ENCODE measurements around the gene KRT34.
"Not testable (repeated sequence)": the region's sequence is repeated elsewhere in the genome, so short reads cannot be mapped to it uniquely, and the experiment has no call there.

The KRT34 gene

DNA sequence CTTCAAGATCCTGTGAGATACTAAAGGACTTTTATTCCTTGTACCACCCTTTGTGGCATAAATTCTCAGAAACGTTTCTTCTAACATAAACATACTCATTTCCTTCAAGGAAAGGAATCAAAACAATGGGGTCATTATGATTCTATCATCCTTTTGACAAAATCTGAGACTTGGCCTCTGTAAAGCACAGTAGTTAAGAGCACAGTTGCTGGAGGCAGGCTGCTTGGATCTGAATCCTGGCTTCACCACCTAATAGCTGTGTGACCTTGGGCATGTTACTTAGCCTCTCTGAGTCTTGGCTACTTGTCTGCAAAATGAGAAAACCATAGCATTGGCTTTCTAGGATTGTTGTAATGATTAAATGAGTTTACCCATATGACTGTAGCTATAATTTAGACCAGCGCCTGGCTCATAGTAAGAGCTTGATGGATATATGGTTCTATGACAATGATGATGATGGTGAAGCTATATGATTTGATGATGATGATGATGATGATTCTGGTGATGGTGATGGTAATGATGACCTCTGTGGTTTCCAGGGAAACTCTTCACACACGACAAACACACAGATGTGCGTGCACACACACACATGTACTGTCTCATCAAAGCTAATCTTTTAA, 21.4 kb upstream of the KRT34 start:
- DNase-seq, result no peak

DNA sequence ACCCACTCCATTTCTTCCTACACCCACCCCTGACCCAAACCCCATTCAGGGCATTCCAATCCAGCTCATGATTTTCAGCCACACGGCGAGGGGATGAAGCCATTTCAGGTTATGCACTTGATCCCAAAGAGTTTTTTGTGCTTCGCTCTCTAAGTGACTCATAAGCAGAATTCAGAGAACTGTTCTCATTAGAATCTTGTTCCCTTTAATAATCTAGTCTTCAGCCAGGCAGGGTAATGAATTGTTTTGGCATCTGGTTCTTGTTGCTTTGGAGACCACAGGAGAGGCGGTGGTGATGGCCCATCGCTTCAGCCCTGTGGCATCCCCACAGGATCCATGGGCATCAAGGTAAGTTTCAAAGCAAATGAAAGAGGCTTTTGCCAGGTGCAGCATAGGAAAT, 20.1 kb upstream of the KRT34 start:
- no peak for DNase-seq

DNA sequence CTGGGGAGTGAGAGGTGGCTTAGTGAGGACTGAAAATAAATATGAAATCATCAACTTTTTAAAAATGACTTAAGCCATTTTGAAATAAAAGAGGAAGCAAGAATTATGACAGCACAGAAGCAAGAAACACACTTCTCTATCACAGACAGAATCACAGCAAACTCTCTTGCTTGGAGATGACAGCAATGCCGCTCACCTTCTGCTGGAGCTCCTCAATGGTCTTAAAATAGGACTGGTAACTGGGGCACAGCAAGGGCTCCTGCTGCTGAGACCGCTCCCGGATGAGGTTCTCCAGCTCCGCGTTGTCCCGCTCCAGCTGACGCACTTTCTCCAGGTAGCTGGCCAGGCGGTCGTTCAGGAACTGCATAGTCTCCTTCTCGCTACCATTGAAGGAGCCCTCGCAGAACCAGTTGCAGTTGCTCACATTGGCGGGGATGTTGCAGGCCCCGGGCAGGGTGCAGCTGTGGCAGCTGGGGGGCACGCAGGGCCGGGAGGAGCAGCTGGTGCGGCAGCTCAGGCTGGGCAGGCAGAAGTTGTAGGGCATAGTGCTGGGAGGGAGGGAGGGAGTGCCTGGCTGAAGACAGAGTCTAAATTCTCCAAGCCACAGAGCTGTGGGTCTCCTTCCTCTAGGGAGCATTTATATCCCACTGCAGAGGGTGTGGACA, 15.0 kb upstream of the KRT34 start, which contains the start of gene KRT31:
Gene KRT31, minus strand, starts transcription at position 613 of the 665 bp plus-strand sequence. Its CDS starts 69 bp downstream, at position 544.
- DNase-seq, result no peak

DNA sequence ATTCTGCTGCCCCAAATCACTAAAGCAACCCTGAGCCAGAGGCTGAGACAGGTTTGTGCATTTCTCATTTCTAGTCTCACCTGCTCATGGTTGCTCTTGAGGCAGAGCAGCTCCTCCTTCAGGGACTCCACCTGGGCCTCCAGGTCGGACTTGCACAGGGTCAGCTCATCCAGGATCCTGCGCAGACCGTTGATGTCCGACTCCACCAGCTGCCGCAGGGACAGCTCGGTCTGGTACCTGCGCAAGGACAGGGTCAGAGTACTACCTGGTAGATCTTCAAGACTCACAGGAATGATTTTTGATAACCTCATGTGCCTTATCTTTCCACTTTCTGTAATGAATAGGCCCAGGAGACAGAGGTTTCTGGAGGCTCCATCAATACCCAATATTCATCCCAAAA, 14.2 kb upstream of the KRT34 start:
- DNase-seq, result no peak

DNA sequence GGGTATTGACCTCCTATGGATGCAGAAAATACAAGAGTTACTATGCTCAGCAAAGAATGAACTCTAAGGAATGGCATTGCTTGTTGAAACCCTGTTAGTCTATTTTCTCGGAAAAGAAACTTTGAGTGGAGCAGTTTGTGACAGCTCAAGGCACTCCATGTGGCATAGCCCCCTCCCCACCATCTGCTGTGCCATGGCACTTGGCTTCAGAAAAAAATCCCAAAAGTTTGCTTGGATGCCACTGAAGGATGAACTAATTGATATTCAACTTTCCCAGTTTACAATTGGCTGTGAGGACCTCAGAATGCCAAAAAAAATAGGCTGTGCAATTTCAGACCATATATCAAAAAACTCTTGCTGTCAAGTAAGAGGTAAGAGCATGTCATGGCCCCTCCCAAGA, 13.5 kb upstream of the KRT34 start:
- no peak for DNase-seq

DNA sequence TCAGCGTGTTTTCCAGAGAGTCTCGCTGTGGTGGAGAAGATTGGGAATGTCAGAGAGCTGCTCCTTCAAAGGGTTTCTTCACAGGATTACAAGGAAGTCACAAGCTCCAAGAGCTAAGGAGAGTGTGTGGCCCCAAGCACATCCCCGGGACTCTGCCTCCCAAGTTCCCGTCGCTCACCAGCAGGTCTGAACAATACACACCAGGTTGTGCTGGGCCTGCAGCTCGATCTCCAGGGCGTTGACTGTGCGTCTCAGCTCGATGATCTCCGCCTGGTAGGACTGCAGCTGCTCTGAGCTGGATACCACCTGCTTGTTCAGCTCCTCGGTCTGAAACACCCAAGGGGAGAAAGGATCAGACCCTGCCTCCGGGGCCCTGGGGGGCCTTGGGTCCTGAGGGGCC, 12.9 kb upstream of the KRT34 start:
- not testable (repeated sequence) for DNase-seq

DNA sequence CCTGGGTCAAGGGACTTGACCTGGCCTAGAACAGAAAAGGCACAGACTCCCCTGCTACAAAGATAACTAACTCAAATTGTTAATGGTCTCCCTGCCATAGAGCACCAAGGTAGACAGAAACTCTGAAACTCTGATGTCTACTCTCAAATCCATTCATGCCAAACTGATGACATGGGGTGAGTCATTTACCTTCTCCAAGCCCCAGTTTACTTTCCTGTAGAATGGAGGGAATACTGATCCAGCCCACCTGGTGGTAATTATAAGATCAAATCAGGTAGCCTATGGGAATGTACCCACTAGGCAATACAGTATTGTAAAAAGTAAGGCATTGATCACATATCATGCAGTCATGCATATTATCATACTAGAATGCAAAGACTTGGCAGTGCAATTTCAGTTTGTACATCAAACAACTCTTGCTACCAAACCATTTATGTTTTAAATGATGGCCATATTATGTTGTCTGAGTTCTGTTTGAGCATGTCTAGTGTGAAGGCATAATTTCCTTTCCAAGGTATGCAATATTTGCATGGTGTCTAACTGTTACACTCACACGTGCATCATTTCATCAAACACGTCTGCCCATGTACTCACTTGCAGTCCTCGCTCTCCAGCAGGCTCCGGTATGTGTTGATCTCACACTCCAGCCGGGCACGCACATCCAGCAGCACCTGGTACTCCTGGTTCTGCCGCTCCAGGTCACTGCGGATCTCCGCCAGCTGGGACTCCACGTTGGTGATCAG, 12.3 kb upstream of the KRT34 start:
- no peak for DNase-seq

DNA sequence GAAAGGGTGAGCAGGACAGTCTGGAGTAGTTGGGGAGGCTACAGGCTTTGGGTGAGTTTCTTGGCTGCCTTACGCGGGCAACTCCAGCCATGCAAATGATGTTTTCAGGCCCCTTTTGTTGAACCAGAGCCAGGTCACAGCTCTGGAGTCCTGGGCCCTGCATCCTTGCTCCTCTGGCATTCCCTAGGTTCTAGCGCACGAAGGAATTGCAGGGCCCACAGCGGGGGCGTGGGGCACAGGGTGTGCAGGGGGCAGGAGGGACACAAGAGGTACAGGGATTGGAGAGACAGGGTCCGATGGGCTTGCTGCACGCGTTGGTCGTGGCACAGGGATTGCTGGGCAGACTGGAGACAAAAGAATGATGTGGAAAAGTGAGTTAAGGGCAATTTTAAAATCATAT, 11.7 kb upstream of the KRT34 start:
- DNase-seq, result no peak

DNA sequence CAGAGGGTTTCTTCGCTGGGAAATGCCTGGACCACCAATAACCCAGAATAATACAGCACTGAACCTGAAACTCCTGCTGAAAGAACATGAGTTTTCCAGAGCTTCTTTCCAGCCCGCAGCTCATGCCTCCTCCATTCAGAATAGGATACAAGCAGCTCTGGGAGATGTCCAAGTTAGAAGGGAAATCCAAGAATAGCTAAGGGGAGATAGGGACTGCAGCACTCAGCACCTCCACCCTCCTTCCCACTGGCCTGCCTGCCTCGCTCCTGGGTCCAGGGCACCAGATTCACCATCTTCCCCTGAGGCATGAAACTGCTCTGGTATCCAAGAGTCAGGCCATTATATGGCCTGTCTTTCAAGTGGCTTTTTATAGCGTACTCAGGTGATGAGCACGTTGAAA, 11.2 kb upstream of the KRT34 start:
- DNase-seq, result no peak

DNA sequence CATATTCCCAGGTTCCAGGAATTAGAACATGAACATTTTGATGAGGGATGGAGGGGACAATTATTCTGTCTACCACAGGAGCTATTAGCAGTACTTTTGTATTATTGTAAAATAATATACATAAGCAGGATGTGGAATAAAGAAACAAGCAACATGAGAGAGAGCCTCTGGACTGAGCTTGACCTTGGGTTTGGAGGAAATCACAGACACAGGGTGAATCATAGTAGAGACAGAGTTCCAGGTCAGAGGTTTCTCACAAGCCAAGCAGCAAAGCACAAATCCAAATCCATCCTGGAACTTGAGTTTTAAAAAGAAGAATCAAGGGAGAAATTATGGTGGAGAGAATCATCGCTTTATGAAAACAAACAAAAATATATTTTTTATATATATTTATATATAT, 10.2 kb upstream of the KRT34 start:
- DNase-seq, result no peak

DNA sequence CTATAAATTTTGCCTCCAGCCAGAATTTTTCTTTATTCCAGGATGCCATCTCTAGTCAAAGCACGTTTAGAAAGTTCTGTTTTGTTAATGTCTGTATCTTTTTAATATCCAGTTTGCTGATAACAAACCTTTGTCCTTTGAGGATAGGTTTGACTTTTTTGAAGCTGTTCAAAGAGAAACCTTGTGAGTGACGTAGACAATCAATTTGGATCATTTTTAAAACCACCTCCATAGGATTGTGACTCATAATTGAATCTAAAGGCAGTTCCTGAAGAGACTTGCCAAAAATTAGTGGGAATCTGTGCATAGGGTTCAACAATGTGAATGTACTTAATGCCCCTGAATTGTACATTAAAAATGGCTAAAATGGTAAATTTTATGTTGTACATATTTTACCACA, 9.4 kb upstream of the KRT34 start:
- no peak for DNase-seq

DNA sequence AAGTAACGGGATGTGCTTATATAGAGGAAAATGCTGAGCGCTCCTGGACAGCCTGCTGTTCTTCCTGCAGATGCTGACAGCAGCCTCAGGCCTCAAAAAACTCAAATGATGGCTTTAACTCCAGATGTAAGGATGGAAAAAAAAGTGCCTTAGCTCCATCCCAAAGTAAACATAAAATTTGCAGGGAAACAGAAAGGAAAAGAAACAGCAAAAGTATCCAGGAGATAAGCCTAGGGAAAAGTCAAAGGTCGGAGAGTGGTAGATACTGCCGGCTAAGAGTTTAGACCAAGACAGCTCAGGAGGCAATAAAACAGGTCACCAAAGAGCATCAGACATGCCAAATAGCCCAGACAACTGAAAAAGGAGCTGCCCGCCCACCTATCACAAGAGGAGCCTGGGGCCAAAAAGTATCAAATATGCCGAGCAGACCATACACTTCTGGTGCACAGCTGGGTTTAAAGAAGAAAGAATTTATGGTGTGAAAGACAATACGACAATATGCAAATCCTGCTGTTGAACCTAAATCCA, 8.4 kb upstream of the KRT34 start:
- DNase-seq, result no peak

DNA sequence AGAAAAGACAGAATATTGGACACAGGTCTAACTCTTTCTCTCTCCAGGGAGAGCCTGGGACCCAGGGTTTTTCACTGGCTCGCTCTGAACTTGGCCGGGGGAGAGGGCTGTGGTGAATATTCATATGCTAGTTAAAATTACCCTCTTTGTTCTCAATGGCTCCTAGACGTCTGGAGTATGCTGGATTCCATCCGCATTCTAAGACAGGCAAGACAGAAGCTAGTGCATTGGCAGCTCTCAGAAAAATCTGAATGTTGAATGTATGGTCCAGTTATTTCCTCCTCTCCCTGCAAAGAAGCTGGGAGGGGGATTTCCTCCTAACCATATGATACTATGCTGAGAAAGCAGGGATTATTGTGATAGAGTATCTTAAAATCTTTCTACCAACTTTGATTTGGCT, 5.6 kb upstream of the KRT34 start:
- no peak for DNase-seq

DNA sequence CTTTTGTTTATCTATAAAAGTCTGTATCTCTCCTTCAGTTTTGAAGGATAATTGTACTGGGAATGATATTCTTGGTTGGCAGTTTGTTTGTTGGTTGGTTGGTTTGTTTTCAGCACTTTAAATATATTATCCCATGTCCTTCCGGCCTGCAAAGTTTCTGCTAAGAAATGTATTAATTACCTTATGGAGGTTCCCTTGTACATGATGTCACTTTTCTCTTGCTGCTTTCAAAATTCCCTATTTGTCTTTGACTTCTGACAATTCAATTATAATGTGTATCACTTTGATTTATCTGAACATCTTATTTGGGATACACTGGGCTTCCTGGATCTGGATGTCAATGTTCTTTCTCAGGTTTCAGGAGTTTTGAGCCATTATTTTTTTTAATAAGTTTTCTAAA, 4.1 kb upstream of the KRT34 start:
- DNase-seq, result no peak

DNA sequence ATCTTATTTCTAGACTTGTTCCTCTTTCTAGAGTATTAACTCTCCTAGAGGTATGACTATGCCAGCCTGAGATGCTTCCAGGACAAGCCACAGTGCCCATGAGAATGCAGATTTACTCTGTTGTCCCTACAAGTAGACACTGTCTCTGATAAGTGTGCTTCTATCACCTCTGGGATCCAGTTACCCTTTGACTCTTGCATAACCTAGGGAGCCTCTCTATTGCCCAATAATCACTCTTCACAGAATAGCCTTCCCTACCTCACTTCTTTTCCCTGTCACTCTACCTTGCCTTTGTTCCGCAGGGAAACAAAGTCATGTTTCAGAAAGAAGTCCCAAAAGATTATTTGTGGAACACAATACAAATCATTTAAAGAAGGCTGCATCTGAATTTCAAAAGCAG, 1.6 kb upstream of the KRT34 start:
- DNase-seq, result no peak

DNA sequence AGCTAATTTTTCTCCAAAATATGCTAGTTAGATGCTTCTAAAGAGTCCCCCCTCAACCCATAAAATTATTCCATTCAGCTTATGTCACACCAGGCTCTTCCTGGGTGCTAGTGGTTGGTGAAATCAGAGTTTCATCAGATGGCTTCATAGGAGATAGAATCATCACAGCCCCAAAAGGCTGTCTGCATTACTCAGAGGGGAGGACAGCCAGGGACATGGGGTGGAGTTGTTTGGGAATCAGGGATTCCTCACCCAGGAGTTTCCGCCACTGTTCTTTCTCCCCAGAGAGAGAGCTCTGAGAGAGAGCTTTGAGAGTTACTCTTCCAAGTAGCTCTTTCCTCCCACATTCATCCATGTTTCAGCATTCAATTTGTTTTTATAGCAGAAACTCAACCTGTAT, 288 bp upstream of the KRT34 start:
- DNase-seq, result no peak

DNA sequence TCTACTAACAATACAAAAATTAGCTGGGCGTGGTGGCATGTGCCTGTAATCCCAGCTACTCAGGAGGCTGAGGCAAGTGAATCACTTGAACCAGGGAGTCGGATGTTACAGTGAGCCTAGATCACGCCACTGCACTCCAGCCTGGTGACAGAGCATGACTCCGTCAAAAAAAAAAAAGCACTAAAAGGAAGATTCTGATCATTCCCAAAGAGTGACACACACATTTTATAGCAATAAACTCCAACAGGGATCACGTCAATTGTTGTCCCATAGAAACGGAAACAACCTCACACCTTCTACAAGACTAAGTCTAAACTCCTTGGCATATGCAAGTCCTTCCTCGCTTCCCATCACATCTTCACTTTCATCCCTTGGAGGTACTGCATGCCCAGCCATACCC, 2.0 kb downstream of the KRT34 start:
- not testable (repeated sequence) for DNase-seq

DNA sequence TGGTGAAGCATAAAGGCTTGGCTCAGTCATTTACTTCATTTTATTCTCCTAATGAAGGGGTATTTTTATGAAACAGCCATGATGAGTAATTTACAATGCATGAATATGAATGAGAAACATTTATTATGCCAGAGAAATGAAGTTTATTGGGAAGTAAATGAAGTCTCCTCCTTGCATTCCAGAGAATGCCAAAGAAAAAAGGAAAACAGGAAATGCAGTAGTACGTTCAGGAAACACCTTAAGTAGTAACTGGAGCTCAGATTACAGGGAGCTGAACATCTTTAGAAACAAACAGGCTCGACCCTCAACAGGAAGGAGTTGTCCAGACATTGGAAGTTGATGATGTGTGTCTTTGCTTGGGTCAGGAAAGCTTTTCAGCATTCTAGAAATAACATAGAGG, 4.6 kb downstream of the KRT34 start:
- DNase-seq, result no peak

DNA sequence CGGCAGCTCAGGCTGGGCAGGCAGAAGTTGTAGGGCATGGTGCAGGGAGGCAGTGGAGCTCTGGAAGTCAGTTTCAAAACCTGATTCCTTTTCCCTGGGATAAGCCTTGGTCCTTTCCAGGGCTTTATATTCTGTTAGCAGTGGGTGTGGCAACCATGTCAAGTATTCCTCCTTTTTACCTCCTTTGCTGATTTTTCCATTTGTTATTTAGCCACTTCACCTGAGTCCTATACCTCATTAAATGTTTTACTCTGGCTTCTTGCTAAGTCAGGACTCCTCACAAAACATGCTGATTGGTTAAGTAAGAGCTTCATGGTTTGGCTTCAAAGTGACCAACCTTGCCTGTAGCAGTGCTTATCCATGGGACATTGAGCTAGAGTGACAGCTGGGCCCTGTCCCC, 12.4 kb downstream of the KRT34 start, which contains the start of gene KRT33B:
Gene KRT33B, minus strand, starts transcription at position 101 of the 400 bp plus-strand sequence. Its CDS starts 63 bp downstream, at position 38.
- no peak for DNase-seq

DNA sequence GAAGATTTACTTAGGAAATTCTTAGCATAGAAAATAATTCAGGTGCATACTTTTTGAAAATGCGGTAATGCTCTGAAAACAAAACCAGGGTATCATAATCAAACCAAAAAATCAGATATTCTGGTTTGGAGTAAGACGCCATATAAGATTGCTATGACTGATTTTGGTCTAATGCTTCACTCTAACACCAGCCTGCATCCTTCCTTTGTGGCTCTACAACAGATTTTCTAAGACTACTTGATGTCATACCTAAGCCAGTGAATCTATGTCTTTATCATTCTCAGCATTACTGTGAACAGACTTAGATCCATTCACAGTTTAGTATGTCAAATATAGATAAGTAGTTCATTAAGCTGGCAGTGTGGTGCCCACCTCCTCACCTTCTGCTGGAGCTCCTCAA, 13.1 kb downstream of the KRT34 start:
- no peak for DNase-seq

DNA sequence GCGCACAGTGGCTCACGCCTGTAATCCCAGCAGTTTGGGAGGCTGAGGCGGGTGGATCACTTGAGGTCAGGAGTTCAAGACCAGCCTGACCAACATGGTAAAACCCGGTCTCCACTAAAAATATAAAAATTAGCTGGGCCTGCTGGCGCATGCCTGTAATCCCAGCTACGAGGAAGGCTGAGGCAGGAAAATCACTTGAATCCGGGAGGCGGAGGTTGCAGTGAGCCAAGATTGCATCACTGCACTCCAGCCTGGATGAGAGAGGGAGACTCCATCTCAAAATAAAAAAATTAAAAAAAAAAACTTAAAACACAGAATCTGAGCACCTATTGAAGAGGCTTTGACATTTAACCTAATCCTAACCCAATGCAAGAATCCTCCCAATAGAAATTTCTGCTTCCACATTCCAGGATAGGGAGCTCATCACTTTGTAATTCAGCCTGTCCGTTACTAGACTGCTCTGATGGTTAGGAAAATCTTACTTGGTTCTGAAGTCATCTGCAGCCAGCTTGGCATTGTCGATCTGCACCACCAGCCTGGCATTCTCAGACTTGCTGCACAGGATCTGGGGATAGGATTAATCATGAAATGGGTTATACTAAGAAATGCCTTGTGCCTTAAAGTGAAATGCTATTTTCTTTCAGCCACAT, 14.6 kb downstream of the KRT34 start:
- DNase-seq, result no peak

DNA sequence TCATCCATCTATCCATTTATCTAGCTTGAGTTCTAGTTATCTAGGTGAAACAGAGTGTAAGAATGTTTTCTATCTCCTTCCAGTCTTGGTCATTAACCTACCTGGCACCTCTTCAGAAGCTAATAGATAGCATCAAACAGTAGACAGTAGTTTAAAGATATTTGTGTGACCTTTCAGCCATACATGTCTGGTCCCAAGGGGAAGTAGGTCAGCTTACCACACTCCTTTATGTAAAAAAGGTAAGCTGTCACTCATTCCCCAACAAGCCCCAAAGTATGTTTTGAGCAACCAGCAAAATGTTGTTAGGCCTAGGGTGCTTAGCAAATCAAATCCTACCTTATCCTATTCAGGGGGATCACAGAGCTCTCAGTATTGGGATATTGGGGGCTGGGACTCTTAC, 16.0 kb downstream of the KRT34 start:
- no peak for DNase-seq

DNA sequence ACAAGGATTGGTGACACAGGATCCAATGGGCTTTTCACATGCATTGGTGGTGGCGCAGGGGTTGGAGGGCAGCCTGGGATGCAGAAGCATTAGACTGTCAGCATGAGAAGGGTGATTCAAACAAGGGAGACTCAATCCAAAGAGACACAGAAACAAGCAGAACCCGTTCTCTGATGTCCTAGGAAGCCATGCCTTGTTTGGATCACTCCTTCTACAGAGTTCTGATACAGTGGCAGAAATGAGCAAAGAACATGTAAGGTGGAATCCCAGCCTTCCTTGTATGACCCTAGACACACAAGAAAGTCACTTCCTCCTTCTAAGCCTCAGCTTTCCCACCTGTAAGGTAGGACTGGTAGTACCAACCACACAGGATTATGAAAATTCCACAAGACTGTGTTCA, 18.2 kb downstream of the KRT34 start:
- no peak for DNase-seq

All from NCI-H1694 treated with DMSO at 0.1 percent for 48 hours (cell line).